ENCODE data around the gene GADD45A. TPM values are rescaled to one million over a fixed set of nuclear protein-coding genes. Genes with fewer than 3 reads are reported as not detected.

Gene GADD45A
- total RNA-seq, 1 donor from 2014 or later, result 247 TPM

GRCh38 chr1:67704351-67704750 lies 19.4 kb downstream of the GADD45A start:
- Histone ChIP-seq H3K4me3 (ENCODE audit: low read depth, low read length) (no peak overlapping the region), H3K27me3 (ENCODE audit: control insufficient read depth, insufficient read depth, low read length) (no peaks in the 10 kb centered on the region), H3K36me3 (ENCODE audit: control insufficient read depth, insufficient read depth, low read length) (no peaks in the 10 kb centered on the region)
- TF ChIP-seq, protein P1, sequence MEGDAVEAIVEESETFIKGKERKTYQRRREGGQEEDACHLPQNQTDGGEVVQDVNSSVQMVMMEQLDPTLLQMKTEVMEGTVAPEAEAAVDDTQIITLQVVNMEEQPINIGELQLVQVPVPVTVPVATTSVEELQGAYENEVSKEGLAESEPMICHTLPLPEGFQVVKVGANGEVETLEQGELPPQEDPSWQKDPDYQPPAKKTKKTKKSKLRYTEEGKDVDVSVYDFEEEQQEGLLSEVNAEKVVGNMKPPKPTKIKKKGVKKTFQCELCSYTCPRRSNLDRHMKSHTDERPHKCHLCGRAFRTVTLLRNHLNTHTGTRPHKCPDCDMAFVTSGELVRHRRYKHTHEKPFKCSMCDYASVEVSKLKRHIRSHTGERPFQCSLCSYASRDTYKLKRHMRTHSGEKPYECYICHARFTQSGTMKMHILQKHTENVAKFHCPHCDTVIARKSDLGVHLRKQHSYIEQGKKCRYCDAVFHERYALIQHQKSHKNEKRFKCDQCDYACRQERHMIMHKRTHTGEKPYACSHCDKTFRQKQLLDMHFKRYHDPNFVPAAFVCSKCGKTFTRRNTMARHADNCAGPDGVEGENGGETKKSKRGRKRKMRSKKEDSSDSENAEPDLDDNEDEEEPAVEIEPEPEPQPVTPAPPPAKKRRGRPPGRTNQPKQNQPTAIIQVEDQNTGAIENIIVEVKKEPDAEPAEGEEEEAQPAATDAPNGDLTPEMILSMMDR (IDR thresholded peaks at IDR 0.05; ENCODE audit: insufficient read depth, low read length, poor library complexity, severe bottlenecking), result no peak
- no peak for DNase-seq (ENCODE audit: low read depth)

DNA sequence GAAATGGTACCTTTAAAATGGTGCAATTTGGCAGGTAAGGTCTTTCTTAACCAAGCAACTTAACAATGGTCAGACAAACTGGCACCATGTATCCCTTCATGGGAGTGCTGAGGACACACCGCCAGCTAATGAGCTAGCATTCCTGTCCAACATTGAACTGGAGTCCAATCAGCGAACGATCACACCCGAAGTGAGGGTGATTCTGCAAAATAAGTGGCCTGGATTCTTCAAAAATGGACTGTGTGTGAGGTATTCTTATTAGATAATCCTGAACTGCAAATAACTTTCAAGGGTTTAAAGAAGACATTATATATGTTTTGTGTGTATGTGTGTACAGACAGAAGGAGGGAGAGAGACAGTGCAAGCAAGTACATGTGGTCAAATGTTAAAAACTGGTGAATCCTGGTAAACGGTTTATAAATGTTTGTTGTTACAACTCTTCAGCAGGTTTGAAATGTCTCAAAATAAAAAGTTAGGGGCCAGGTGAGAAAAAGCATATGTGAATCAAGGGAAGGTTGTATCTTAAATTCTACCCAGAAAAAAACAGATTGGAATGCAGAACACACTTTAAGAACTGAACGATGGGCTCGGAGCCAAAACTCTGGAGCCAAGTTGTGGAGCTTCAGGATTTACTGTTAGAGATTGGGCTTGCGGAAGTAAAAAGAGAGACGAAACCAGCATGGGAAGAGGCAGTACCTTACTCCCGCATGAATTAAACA lies 20.9 kb downstream of the GADD45A start:
- Histone ChIP-seq H3K27me3 (ENCODE audit: control insufficient read depth, insufficient read depth, low read length) (no peaks in the 10 kb centered on the region), H3K36me3 (ENCODE audit: control insufficient read depth, insufficient read depth, low read length) (no peaks in the 10 kb centered on the region), H3K4me3 (ENCODE audit: low read depth, low read length) (no peak overlapping the region)
- DNase-seq (ENCODE audit: low read depth), result no peak
- TF ChIP-seq, protein P1 (IDR thresholded peaks at IDR 0.05; ENCODE audit: insufficient read depth, low read length, poor library complexity, severe bottlenecking), result no peak

- Histone ChIP-seq H3K27me3 (ENCODE audit: control insufficient read depth, insufficient read depth, low read length) (no peaks in the 10 kb centered on the region), H3K4me3 (ENCODE audit: low read depth, low read length) (no peak overlapping the region), H3K36me3 (ENCODE audit: control insufficient read depth, insufficient read depth, low read length) (no peaks in the 10 kb centered on the region)
- no peak for DNase-seq (ENCODE audit: low read depth)
- TF ChIP-seq, protein P1 (IDR thresholded peaks at IDR 0.05; ENCODE audit: insufficient read depth, low read length, poor library complexity, severe bottlenecking), result no peak
Measured at GRCh38 chr1:67708606-67709005, 23.6 kb downstream of the GADD45A start.

DNA sequence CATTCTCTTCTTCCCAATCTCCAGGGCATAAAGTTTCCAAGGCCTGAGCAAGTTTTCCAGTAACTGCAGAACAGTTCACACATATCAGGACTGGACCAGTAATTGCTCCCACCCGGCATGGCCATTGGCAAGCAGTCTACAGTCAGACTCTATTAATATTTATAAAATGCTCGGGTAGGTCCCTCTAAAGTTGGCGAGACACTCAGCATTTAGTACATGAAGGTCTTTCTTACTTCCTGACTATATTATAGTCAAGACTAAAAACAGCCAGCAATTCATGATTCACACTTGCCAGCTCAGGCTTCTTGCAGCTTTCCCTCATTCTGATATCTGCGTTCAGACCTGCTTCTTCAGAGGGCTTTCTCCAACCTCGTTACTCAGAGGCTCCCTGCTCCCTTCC lies 25.4 kb downstream of the GADD45A start:
- Histone ChIP-seq H3K27me3 (ENCODE audit: control insufficient read depth, insufficient read depth, low read length) (no peaks in the 10 kb centered on the region), H3K4me3 (ENCODE audit: low read depth, low read length) (no peak overlapping the region), H3K36me3 (ENCODE audit: control insufficient read depth, insufficient read depth, low read length) (no peaks in the 10 kb centered on the region)
- DNase-seq (ENCODE audit: low read depth), result no peak
- TF ChIP-seq, protein P1 (IDR thresholded peaks at IDR 0.05; ENCODE audit: insufficient read depth, low read length, poor library complexity, severe bottlenecking), result no peak

DNA sequence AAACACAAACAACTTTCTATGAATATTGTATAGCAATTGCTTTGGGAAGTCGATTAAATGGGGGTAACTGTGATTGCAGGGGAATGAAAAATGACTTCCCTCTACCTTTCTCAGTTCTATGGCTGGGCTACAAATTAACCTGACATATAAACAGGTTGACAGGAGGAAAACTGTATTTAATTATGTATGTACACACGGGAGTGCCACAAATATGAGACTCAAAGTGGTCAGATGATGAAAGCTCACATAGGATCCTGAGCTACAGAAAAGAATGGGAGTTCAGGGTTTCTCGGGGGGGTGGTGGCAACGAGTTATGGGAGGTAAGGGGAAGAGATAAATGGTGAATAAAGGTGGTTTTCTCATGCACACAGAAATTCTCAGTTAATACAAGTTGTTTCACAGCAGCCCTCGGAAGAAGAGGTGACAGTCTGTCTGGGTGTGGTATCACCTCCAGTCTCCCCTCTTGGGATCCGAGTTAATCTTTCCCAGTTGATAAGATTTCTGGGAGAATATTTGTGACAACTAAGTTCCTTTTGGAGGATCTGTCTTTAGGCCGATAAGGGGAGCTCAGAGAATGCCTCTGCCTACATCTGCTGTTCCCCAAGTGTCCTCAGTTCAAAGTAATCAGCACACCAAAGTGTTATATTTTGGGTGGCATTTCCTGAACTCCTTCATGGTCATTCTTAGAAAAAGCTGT lies 26.3 kb downstream of the GADD45A start:
- H3K4me3 ChIP-seq (ENCODE audit: low read depth, low read length), result no peak overlapping the region
- no peaks in the 10 kb centered on the region for H3K27me3 ChIP-seq (ENCODE audit: control insufficient read depth, insufficient read depth, low read length)
- H3K36me3 ChIP-seq (ENCODE audit: control insufficient read depth, insufficient read depth, low read length), result no peaks in the 10 kb centered on the region
- TF ChIP-seq, protein P1 (IDR thresholded peaks at IDR 0.05; ENCODE audit: insufficient read depth, low read length, poor library complexity, severe bottlenecking), result no peak
- no peak for DNase-seq (ENCODE audit: low read depth)

Data from kidney epithelial cell (primary cell).